ENCODE measurements around the gene MYO15B. TPM values are rescaled to one million over a fixed set of nuclear protein-coding genes. Genes with fewer than 3 reads are reported as not detected.

Gene MYO15B
- total RNA-seq, 1 donor, result 1.4 TPM

DNA sequence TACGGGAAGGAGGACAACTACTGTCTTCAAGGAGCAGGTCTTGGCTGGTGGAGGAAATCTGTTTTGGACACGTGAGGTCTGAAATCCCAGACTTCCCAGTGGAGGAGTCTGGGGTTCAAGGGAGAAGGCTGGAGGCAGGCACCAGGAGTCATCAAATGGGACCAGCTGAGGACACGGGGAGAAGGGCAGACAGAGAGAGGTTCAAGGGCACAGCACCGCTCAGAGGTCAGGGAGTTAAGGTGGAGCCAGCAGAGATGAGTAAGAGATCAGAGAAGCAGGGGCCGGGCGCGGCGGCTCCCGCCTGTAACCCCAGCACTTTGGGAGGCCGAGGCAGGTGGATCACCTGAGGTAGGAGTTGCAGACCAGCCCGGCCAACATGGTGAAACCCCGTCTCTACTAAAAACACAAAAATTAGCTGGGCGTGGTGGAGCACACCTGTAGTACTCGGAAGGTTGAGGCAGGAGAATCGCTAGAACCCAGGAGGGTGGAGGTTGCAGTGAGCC lies 35.2 kb downstream of the MYO15B start:
- TF ChIP-seq CTCF (IDR thresholded peaks at IDR 0.05; ENCODE audit: insufficient read depth, low read length), result no peak
- no peak for DNase-seq (ENCODE audit: low read depth)
- H3K4me3 ChIP-seq (ENCODE audit: low read depth, low read length), result no peak overlapping the region

- TF ChIP-seq CTCF (IDR thresholded peaks at IDR 0.05; ENCODE audit: insufficient read depth, low read length), result no peak
- DNase-seq (ENCODE audit: low read depth), result no peak
- H3K4me3 ChIP-seq (ENCODE audit: low read depth, low read length), result no peak overlapping the region
Observed at GRCh38 chr17:75623386-75623785, 35.8 kb downstream of the MYO15B start.

DNA sequence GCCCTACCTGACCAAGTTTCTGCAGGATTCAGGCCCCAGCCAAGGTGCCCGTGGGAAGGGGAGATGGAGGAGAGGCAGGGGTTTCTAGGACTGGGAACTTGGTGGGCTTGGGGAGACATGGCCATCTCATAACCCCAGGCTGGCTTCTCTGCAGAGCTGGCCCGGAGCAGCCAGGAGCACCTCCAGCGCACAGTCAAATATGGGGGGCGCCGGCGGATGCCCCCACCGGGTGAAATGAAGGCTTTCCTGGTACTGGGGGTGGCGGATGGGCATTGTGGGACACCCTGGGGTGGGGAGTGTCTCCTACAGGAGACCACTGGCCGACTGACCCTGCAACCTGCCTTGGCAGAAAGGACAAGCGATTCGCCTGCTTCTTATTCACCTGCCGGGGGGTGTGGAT lies 36.4 kb downstream of the MYO15B start:
- no peak for DNase-seq (ENCODE audit: low read depth)
- no peak for TF ChIP-seq CTCF (IDR thresholded peaks at IDR 0.05; ENCODE audit: insufficient read depth, low read length)
- H3K4me3 ChIP-seq (ENCODE audit: low read depth, low read length), result no peak overlapping the region

DNA sequence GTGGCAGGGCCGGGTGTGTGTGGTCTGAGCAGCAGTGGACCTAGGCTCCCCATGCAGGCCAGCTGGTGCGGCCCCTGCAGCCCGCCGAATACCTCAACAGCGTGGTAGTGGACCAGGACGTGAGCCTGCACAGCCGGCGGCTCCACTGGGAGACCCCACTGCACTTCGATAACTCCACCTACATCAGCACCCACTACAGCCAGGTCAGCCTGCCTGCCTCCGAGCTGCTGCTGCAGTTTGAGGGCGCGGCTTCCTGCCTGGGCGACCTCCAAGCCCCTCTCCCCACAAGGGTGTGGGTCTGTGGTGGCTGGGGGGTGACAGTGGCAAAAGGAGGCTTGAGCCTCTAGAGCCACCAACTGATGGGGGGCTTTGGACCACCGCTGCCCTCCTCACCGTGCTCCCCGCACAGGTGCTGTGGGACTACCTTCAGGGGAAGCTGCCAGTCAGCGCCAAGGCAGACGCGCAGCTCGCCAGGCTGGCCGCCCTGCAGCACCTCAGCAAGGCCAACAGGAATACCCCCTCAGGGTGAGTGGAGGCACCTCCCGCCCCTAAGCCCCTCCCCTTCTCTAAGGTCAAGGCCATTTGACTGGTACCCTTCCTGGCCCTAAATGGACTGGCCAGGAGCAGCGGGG lies 37.2 kb downstream of the MYO15B start:
- DNase-seq (ENCODE audit: low read depth), result no peak
- no peak for TF ChIP-seq CTCF (IDR thresholded peaks at IDR 0.05; ENCODE audit: insufficient read depth, low read length)
- no peak overlapping the region for H3K4me3 ChIP-seq (ENCODE audit: low read depth, low read length)

GRCh38 chr17:75625813-75626486 lies 38.4 kb downstream of the MYO15B start:
- no peak overlapping the region for H3K4me3 ChIP-seq (ENCODE audit: low read depth, low read length)
- peak; percentile 6 for DNase-seq (ENCODE audit: low read depth)
- peak; percentile 78 for TF ChIP-seq CTCF (IDR thresholded peaks at IDR 0.05; ENCODE audit: insufficient read depth, low read length)

- H3K4me3 ChIP-seq (ENCODE audit: low read depth, low read length), result no peak overlapping the region
- no peak for TF ChIP-seq CTCF (IDR thresholded peaks at IDR 0.05; ENCODE audit: insufficient read depth, low read length)
- no peak for DNase-seq (ENCODE audit: low read depth)
Observed at GRCh38 chr17:75626496-75627038, 39.0 kb downstream of the MYO15B start.
